SK-N-SH treated with all-trans-retinoic acid at 6 μM for 48 hours (cell line): ENCODE measurements around the gene AZU1.

Experiments used
- ATAC-seq: fragments of 200-7000 bp; cut with Tn5 transposase; 3 replicates; pipeline ENCODE4 v1.9.1; 2020; ENCODE audit warnings: mild to moderate bottlenecking, moderate library complexity
- BACH2 ChIP-seq: fragments of 250-450 bp; sonication (Bioruptor Pico); IDR thresholded peaks from 2 replicates; pipeline ENCODE4 v1.9.0; 2021; ENCODE audit warnings: mild to moderate bottlenecking, borderline replicate concordance
- CSDC2 ChIP-seq: fragments of 250-450 bp; sonication (Bioruptor Pico); IDR thresholded peaks from 2 replicates; pipeline ENCODE4 v1.5.0; 2020; ENCODE audit warnings: mild to moderate bottlenecking, moderate library complexity
- ESRRG ChIP-seq: fragments of 250-450 bp; sonication (Bioruptor Pico); IDR thresholded peaks from 2 replicates; pipeline ENCODE4 v1.6.1; 2021; ENCODE audit warnings: mild to moderate bottlenecking
- ISL1 ChIP-seq: fragments of 250-450 bp; sonication (Bioruptor Pico); IDR thresholded peaks from 2 replicates; pipeline ENCODE4 v2.1.2; 2022; ENCODE audit warnings: mild to moderate bottlenecking, moderate library complexity
- OSR1 ChIP-seq: fragments of 250-450 bp; sonication (Bioruptor Pico); IDR thresholded peaks from 2 replicates; pipeline ENCODE4 v1.8.0; 2022; ENCODE audit warnings: moderate library complexity, mild to moderate bottlenecking, inconsistent platforms
- PPARA ChIP-seq: fragments of 250-450 bp; sonication (Bioruptor Pico); IDR thresholded peaks from 2 replicates; pipeline ENCODE4 v1.5.0; 2020; ENCODE audit warnings: mild to moderate bottlenecking, borderline replicate concordance
- RARB ChIP-seq: fragments of 250-450 bp; sonication (Bioruptor Pico); IDR thresholded peaks from 2 replicates; pipeline ENCODE4 v1.8.0; 2021; ENCODE audit warnings: mild to moderate bottlenecking, moderate library complexity
- SNAI2 ChIP-seq: fragments of 250-450 bp; sonication (Bioruptor Pico); IDR thresholded peaks from 2 replicates; pipeline ENCODE4 v1.5.0; 2020; ENCODE audit warnings: mild to moderate bottlenecking, moderate library complexity
- TCF4 ChIP-seq: fragments of 250-450 bp; sonication (Bioruptor Pico); IDR thresholded peaks from 2 replicates; pipeline ENCODE4 v1.8.0; 2021; ENCODE audit warnings: mild to moderate bottlenecking, moderate library complexity, borderline replicate concordance
- TOX ChIP-seq: fragments of 250-450 bp; sonication (Bioruptor Pico); IDR thresholded peaks from 2 replicates; pipeline ENCODE4 v1.8.0; 2021; ENCODE audit warnings: mild to moderate bottlenecking, moderate library complexity, borderline replicate concordance
- ZC3H10 ChIP-seq: fragments of 250-450 bp; sonication (Bioruptor Pico); IDR thresholded peaks from 2 replicates; pipeline ENCODE4 v1.5.1; 2021; ENCODE audit warnings: mild to moderate bottlenecking, moderate library complexity
- ZFP3 ChIP-seq: fragments of 250-450 bp; sonication (Bioruptor Pico); IDR thresholded peaks from 2 replicates; pipeline ENCODE4 v1.5.0; 2020; ENCODE audit warnings: mild to moderate bottlenecking, moderate library complexity
- ZNF565 ChIP-seq: fragments of 450-650 bp; formaldehyde crosslinking; conservative IDR thresholded peaks from 2 replicates; pipeline ENCODE4 v1.5.0; 2020; ENCODE audit warnings: low read depth, mild to moderate bottlenecking, moderate library complexity
- ZNF70 ChIP-seq: fragments of 450-650 bp; formaldehyde crosslinking; IDR thresholded peaks from 2 replicates; pipeline ENCODE4 v1.5.0; 2020; ENCODE audit warnings: mild to moderate bottlenecking, moderate library complexity
- ZNF8 ChIP-seq: fragments of 450-650 bp; formaldehyde crosslinking; IDR thresholded peaks from 2 replicates; pipeline ENCODE4 v1.5.0; 2020; ENCODE audit warnings: mild to moderate bottlenecking, moderate library complexity
- TF ChIP-seq, protein P1 (sequence below): fragments of 250-450 bp; sonication (Bioruptor Pico); IDR thresholded peaks from 2 replicates; pipeline ENCODE4 v1.5.1; 2021; ENCODE audit warnings: mild to moderate bottlenecking, moderate library complexity
- TF ChIP-seq, protein P2 (sequence below): fragments of 250-450 bp; sonication (Bioruptor Pico); IDR thresholded peaks from 2 replicates; pipeline ENCODE4 v1.8.0; 2020; ENCODE audit warnings: mild to moderate bottlenecking, moderate library complexity, borderline replicate concordance
- TF ChIP-seq, protein P3 (sequence below): fragments of 250-450 bp; sonication (Bioruptor Pico); IDR thresholded peaks from 2 replicates; pipeline ENCODE4 v1.8.0; 2021; ENCODE audit warnings: low read depth, mild to moderate bottlenecking, moderate library complexity, borderline replicate concordance
- TF ChIP-seq, protein P4 (sequence below): fragments of 250-450 bp; sonication (Bioruptor Pico); IDR thresholded peaks from 2 replicates; pipeline ENCODE4 v1.5.1; 2020; ENCODE audit warnings: low read depth, mild to moderate bottlenecking, moderate library complexity
- TF ChIP-seq, protein P5 (sequence below): fragments of 250-450 bp; sonication (Bioruptor Pico); IDR thresholded peaks from 2 replicates; pipeline ENCODE4 v1.5.0; 2020; ENCODE audit warnings: mild to moderate bottlenecking, moderate library complexity

The AZU1 gene

DNA sequence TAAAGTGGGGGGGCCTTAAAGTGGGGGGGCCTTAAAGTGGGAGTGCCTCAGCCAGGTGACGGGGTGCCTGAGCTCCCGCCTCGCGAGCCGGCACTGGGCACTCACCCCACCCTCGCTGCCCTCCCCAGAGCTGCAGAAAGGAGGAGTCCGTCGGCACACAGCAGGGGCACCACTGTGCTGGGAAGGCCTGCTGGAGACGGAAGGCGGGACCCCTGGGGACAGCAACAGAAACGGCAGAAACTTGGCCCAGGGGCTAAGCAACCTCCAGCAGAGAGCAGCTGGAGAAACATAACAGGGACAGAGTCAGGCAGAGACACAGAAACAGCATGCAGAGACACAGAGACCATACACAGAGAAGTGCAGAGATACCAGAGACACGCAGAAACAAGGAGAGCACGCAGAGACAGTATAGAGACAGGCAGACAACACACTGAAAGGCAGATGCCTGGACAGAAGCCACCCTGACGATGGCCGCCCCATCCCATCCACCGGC, 39.7 kb downstream of the AZU1 start:
- ATAC-seq: no peak
- TF ChIP-seq OSR1 (no peak), TCF4 (CRISPR knock-in tag) (no peak), ISL1 (CRISPR knock-in tag) (no peak), CSDC2 (CRISPR knock-in tag) (no peak), ESRRG (no peak), ZNF8 (CRISPR knock-in tag) (no peak), ZC3H10 (CRISPR knock-in tag) (no peak), ZNF565 (CRISPR knock-in tag) (no peak), TOX (CRISPR knock-in tag) (no peak), ZNF70 (no peak), BACH2 (CRISPR knock-in tag) (no peak), SNAI2 (CRISPR knock-in tag) (no peak), PPARA (CRISPR knock-in tag) (no peak), ZFP3 (no peak), RARB (no peak)
- TF ChIP-seq, protein P1, sequence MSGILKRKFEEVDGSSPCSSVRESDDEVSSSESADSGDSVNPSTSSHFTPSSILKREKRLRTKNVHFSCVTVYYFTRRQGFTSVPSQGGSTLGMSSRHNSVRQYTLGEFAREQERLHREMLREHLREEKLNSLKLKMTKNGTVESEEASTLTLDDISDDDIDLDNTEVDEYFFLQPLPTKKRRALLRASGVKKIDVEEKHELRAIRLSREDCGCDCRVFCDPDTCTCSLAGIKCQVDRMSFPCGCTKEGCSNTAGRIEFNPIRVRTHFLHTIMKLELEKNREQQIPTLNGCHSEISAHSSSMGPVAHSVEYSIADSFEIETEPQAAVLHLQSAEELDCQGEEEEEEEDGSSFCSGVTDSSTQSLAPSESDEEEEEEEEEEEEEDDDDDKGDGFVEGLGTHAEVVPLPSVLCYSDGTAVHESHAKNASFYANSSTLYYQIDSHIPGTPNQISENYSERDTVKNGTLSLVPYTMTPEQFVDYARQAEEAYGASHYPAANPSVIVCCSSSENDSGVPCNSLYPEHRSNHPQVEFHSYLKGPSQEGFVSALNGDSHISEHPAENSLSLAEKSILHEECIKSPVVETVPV (CRISPR knock-in tag): no peak
- TF ChIP-seq, protein P2, sequence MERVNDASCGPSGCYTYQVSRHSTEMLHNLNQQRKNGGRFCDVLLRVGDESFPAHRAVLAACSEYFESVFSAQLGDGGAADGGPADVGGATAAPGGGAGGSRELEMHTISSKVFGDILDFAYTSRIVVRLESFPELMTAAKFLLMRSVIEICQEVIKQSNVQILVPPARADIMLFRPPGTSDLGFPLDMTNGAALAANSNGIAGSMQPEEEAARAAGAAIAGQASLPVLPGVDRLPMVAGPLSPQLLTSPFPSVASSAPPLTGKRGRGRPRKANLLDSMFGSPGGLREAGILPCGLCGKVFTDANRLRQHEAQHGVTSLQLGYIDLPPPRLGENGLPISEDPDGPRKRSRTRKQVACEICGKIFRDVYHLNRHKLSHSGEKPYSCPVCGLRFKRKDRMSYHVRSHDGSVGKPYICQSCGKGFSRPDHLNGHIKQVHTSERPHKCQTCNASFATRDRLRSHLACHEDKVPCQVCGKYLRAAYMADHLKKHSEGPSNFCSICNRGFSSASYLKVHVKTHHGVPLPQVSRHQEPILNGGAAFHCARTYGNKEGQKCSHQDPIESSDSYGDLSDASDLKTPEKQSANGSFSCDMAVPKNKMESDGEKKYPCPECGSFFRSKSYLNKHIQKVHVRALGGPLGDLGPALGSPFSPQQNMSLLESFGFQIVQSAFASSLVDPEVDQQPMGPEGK (CRISPR knock-in tag): no peak
- TF ChIP-seq, protein P3, sequence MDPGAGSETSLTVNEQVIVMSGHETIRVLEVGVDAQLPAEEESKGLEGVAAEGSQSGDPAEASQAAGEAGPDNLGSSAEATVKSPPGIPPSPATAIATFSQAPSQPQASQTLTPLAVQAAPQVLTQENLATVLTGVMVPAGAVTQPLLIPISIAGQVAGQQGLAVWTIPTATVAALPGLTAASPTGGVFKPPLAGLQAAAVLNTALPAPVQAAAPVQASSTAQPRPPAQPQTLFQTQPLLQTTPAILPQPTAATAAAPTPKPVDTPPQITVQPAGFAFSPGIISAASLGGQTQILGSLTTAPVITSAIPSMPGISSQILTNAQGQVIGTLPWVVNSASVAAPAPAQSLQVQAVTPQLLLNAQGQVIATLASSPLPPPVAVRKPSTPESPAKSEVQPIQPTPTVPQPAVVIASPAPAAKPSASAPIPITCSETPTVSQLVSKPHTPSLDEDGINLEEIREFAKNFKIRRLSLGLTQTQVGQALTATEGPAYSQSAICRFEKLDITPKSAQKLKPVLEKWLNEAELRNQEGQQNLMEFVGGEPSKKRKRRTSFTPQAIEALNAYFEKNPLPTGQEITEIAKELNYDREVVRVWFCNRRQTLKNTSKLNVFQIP (CRISPR knock-in tag): no peak
- TF ChIP-seq, protein P4, sequence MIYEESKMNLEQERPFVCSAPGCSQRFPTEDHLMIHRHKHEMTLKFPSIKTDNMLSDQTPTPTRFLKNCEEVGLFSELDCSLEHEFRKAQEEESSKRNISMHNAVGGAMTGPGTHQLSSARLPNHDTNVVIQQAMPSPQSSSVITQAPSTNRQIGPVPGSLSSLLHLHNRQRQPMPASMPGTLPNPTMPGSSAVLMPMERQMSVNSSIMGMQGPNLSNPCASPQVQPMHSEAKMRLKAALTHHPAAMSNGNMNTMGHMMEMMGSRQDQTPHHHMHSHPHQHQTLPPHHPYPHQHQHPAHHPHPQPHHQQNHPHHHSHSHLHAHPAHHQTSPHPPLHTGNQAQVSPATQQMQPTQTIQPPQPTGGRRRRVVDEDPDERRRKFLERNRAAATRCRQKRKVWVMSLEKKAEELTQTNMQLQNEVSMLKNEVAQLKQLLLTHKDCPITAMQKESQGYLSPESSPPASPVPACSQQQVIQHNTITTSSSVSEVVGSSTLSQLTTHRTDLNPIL: no peak
- TF ChIP-seq, protein P5, sequence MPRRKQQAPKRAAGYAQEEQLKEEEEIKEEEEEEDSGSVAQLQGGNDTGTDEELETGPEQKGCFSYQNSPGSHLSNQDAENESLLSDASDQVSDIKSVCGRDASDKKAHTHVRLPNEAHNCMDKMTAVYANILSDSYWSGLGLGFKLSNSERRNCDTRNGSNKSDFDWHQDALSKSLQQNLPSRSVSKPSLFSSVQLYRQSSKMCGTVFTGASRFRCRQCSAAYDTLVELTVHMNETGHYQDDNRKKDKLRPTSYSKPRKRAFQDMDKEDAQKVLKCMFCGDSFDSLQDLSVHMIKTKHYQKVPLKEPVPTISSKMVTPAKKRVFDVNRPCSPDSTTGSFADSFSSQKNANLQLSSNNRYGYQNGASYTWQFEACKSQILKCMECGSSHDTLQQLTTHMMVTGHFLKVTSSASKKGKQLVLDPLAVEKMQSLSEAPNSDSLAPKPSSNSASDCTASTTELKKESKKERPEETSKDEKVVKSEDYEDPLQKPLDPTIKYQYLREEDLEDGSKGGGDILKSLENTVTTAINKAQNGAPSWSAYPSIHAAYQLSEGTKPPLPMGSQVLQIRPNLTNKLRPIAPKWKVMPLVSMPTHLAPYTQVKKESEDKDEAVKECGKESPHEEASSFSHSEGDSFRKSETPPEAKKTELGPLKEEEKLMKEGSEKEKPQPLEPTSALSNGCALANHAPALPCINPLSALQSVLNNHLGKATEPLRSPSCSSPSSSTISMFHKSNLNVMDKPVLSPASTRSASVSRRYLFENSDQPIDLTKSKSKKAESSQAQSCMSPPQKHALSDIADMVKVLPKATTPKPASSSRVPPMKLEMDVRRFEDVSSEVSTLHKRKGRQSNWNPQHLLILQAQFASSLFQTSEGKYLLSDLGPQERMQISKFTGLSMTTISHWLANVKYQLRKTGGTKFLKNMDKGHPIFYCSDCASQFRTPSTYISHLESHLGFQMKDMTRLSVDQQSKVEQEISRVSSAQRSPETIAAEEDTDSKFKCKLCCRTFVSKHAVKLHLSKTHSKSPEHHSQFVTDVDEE (CRISPR knock-in tag): no peak

DNA sequence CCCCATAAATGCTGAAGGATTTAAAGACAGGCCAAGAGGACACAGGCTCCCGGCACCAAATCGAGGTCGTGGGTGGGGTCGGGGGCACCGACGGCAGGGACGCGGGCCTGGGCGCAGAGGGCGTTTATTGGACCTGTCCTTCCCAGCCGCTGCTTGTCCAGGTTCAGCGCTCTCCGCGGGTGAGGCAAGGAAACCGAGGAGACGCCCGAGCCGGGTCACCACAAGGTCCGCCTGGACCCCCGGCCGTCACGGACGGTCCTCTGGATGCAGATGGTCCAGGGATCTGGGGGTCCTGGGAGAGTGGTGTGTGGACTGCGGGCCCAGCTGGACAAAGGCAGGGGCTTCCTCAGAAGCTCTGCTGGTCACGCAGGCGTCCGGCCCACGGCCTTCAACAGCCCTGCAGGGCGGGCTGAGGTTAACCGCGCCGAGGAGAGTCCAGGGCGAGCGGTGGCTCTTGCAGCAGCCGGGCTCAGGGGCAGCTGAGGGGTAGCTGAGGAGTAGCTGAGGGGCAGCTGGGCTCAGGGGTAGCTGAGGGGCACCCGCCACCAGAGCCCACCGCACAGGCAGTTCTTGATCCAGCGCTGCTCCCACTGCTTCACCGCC, 40.3 kb downstream of the AZU1 start:
- TF ChIP-seq TCF4 (CRISPR knock-in tag) (no peak), ESRRG (no peak), TOX (CRISPR knock-in tag) (no peak), ZFP3 (no peak), BACH2 (CRISPR knock-in tag) (no peak), ZC3H10 (CRISPR knock-in tag) (no peak), ISL1 (CRISPR knock-in tag) (no peak)
- TF ChIP-seq, protein P1 (CRISPR knock-in tag): no peak
- TF ChIP-seq, protein P5 (CRISPR knock-in tag): no peak
- TF ChIP-seq, protein P2 (CRISPR knock-in tag): no peak
- TF ChIP-seq, protein P4: no peak
- ATAC-seq: no peak
